Activated CD4-positive, alpha-beta T cell treated with anti-CD3 and anti-CD28 coated beads, Interleukin-2, amount 10 ng/mL, durations not matched to agents 24 days and 14 days (primary cell): ENCODE data around the gene BACE1-AS. TPM values are rescaled to one million over a fixed set of nuclear protein-coding genes. Genes with fewer than 3 reads are reported as not detected.

Experiments used
- DNase-seq: peaks from one replicate; pipeline ENCODE4 v3.0.0; 2022
- H3K27ac Mint-ChIP-seq: one replicate; pipeline ENCODE4 v1.8.0; 2022; ENCODE audit warnings: mild to moderate bottlenecking, mixed read lengths
- H3K27me3 Mint-ChIP-seq: one replicate; pipeline ENCODE4 v1.8.0; 2022; ENCODE audit warnings: mixed read lengths
- H3K36me3 Mint-ChIP-seq: one replicate; pipeline ENCODE4 v1.8.0; 2022; ENCODE audit warnings: low read depth, mild to moderate bottlenecking, mixed read lengths
- H3K4me1 Mint-ChIP-seq: one replicate; pipeline ENCODE4 v1.8.0; 2021; ENCODE audit warnings: mixed read lengths
- H3K4me3 Mint-ChIP-seq: one replicate; pipeline ENCODE4 v1.8.0; 2022; ENCODE audit warnings: mild to moderate bottlenecking, moderate library complexity, mixed read lengths
- H3K9me3 Mint-ChIP-seq: one replicate; pipeline ENCODE4 v1.8.0; 2021; ENCODE audit warnings: mixed read lengths
- intact Hi-C: fragments of 100-400 bp; cut with micrococcal nuclease; formaldehyde crosslinking; loops from one replicate; pipeline ENCODE4 v1.15.1; 2023
- total RNA-seq: library from RNA; stranded (reverse); gene quantifications from 2 replicates; pipeline ENCODE4 v1.2.3, GENCODE V29; 2022

Gene BACE1-AS
- total RNA-seq, 1 donor from 2014 or later: 5.5 TPM

- no peak overlapping the region for H3K4me3 Mint-ChIP-seq
- DNase-seq: no peak
- H3K36me3 Mint-ChIP-seq: no peaks in the 10 kb centered on the region
- peaks cover 5% of the 10 kb centered on the region for H3K4me1 Mint-ChIP-seq
- intact Hi-C loops: no loop called here
- H3K9me3 Mint-ChIP-seq: no peaks in the 10 kb centered on the region
- peaks cover 4% of the 10 kb centered on the region for H3K27me3 Mint-ChIP-seq
- H3K27ac Mint-ChIP-seq: no peak overlapping the region
Measured at GRCh38 chr11:117300283-117300663, 9.1 kb downstream of the BACE1-AS start.

- Mint-ChIP-seq H3K9me3 (no peaks in the 10 kb centered on the region), H3K4me3 (no peak overlapping the region), H3K27me3 (peaks cover 4% of the 10 kb centered on the region), H3K4me1 (peaks cover 5% of the 10 kb centered on the region), H3K27ac (peak overlapping the region; percentile 9), H3K36me3 (no peaks in the 10 kb centered on the region)
- intact Hi-C loops: no loop called here
- DNase-seq: no peak
Measured at GRCh38 chr11:117300773-117301172, 9.6 kb downstream of the BACE1-AS start.

- intact Hi-C loops: no loop called here
- DNase-seq: no peak
- H3K27me3 Mint-ChIP-seq: peaks cover 4% of the 10 kb centered on the region
- H3K27ac Mint-ChIP-seq: no peak overlapping the region
- no peak overlapping the region for H3K4me3 Mint-ChIP-seq
- no peaks in the 10 kb centered on the region for H3K9me3 Mint-ChIP-seq
- H3K4me1 Mint-ChIP-seq: peaks cover 5% of the 10 kb centered on the region
- no peaks in the 10 kb centered on the region for H3K36me3 Mint-ChIP-seq
Measured at GRCh38 chr11:117302228-117302627, 11.1 kb downstream of the BACE1-AS start.

GRCh38 chr11:117303101-117303500 is 12.0 kb downstream of the BACE1-AS start:
- DNase-seq: no peak
- H3K9me3 Mint-ChIP-seq: no peaks in the 10 kb centered on the region
- H3K4me3 Mint-ChIP-seq: no peak overlapping the region

GRCh38 chr11:117303646-117304315 is 12.6 kb downstream of the BACE1-AS start:
- no peak overlapping the region for H3K4me3 Mint-ChIP-seq
- H3K4me1 Mint-ChIP-seq: peaks cover 5% of the 10 kb centered on the region
- no peaks in the 10 kb centered on the region for H3K36me3 Mint-ChIP-seq
- no peak overlapping the region for H3K27ac Mint-ChIP-seq
- H3K27me3 Mint-ChIP-seq: peaks cover 4% of the 10 kb centered on the region
- intact Hi-C loops: no loop called here
- H3K9me3 Mint-ChIP-seq: no peaks in the 10 kb centered on the region
- DNase-seq: no peak

More at GRCh38 chr11:117303101-117303500, 12.0 kb downstream of the BACE1-AS start:
- intact Hi-C loops: no loop called here
- H3K27ac Mint-ChIP-seq: no peak overlapping the region
- H3K36me3 Mint-ChIP-seq: no peaks in the 10 kb centered on the region
- H3K27me3 Mint-ChIP-seq: peaks cover 4% of the 10 kb centered on the region
- H3K4me1 Mint-ChIP-seq: peaks cover 5% of the 10 kb centered on the region

- Mint-ChIP-seq H3K4me3 (no peak overlapping the region), H3K27me3 (peaks cover 11% of the 10 kb centered on the region), H3K27ac (no peak overlapping the region), H3K4me1 (peaks cover 3% of the 10 kb centered on the region), H3K9me3 (no peaks in the 10 kb centered on the region), H3K36me3 (no peaks in the 10 kb centered on the region)
- intact Hi-C loops: no loop called here
- no peak for DNase-seq
Measured at GRCh38 chr11:117305145-117305544, 14.0 kb downstream of the BACE1-AS start.

- H3K9me3 Mint-ChIP-seq: no peaks in the 10 kb centered on the region
- no peak for DNase-seq
- no peaks in the 10 kb centered on the region for H3K36me3 Mint-ChIP-seq
- H3K27ac Mint-ChIP-seq: no peak overlapping the region
- H3K27me3 Mint-ChIP-seq: peaks cover 31% of the 10 kb centered on the region
- H3K4me1 Mint-ChIP-seq: no peaks in the 10 kb centered on the region
- no peak overlapping the region for H3K4me3 Mint-ChIP-seq
- intact Hi-C loops: no loop called here
Measured at GRCh38 chr11:117309310-117309709, 18.2 kb downstream of the BACE1-AS start.

- H3K4me3 Mint-ChIP-seq: no peak overlapping the region
- H3K27ac Mint-ChIP-seq: no peak overlapping the region
- H3K36me3 Mint-ChIP-seq: no peaks in the 10 kb centered on the region
- DNase-seq: no peak
- no peaks in the 10 kb centered on the region for H3K9me3 Mint-ChIP-seq
- peaks cover 4% of the 10 kb centered on the region for H3K4me1 Mint-ChIP-seq
- H3K27me3 Mint-ChIP-seq: peaks cover 55% of the 10 kb centered on the region
- intact Hi-C loops: no loop called here
Measured at GRCh38 chr11:117313091-117313490, 21.9 kb downstream of the BACE1-AS start.

GRCh38 chr11:117313828-117314768 is 23.0 kb downstream of the BACE1-AS start:
- DNase-seq: no peak
- Mint-ChIP-seq H3K27ac (no peak overlapping the region), H3K27me3 (peaks cover 61% of the 10 kb centered on the region), H3K36me3 (no peaks in the 10 kb centered on the region), H3K4me1 (peaks cover 4% of the 10 kb centered on the region), H3K4me3 (peak overlapping the region; percentile 37), H3K9me3 (no peaks in the 10 kb centered on the region)
- intact Hi-C loops: no loop called here

GRCh38 chr11:117314840-117315239 is 23.7 kb downstream of the BACE1-AS start:
- H3K36me3 Mint-ChIP-seq: no peaks in the 10 kb centered on the region
- H3K27me3 Mint-ChIP-seq: peaks cover 60% of the 10 kb centered on the region
- peaks cover 4% of the 10 kb centered on the region for H3K4me1 Mint-ChIP-seq
- no peaks in the 10 kb centered on the region for H3K9me3 Mint-ChIP-seq
- H3K4me3 Mint-ChIP-seq: peak overlapping the region; percentile 37
- intact Hi-C loops: no loop called here
- H3K27ac Mint-ChIP-seq: no peak overlapping the region
- DNase-seq: no peak

- DNase-seq: no peak
- H3K36me3 Mint-ChIP-seq: no peaks in the 10 kb centered on the region
- intact Hi-C loops: no loop called here
- peak overlapping the region; percentile 68 for H3K4me3 Mint-ChIP-seq
- peaks cover 4% of the 10 kb centered on the region for H3K4me1 Mint-ChIP-seq
- H3K27me3 Mint-ChIP-seq: peaks cover 60% of the 10 kb centered on the region
- H3K9me3 Mint-ChIP-seq: no peaks in the 10 kb centered on the region
- no peak overlapping the region for H3K27ac Mint-ChIP-seq
Measured at GRCh38 chr11:117315285-117316196, 24.4 kb downstream of the BACE1-AS start.

GRCh38 chr11:117316197-117316961 is 25.2 kb downstream of the BACE1-AS start, which contains the start of gene BACE1:
BACE1 (minus strand) TSS chr11:117316256; CDS start chr11:117315795, 461 bp downstream.
- peaks cover 4% of the 10 kb centered on the region for H3K4me1 Mint-ChIP-seq
- DNase-seq: peak; percentile 71
- H3K27ac Mint-ChIP-seq: no peak within 1 kb of the TSS
- H3K36me3 Mint-ChIP-seq: no peaks in the 10 kb centered on the region
- H3K27me3 Mint-ChIP-seq: peaks cover 61% of the 10 kb centered on the region
- H3K4me3 Mint-ChIP-seq: peak within 1 kb of the TSS; percentile 68
- H3K9me3 Mint-ChIP-seq: no peaks in the 10 kb centered on the region
- intact Hi-C loops: no loop called here

GRCh38 chr11:117318738-117319137 is 27.6 kb downstream of the BACE1-AS start:
- Mint-ChIP-seq H3K4me3 (no peak overlapping the region), H3K27me3 (peaks cover 53% of the 10 kb centered on the region), H3K9me3 (no peaks in the 10 kb centered on the region), H3K36me3 (no peaks in the 10 kb centered on the region), H3K27ac (no peak overlapping the region), H3K4me1 (peaks cover 4% of the 10 kb centered on the region)
- no peak for DNase-seq
- intact Hi-C loops: no loop called here
